PFSK-1 (cell line): Measurements from ENCODE around the gene CYLD.

Experiments
- POLR2AphosphoS5 ChIP-seq: IDR thresholded peaks from 2 replicates; pipeline ENCODE4 v1.6.1; 2012; ENCODE audit warnings: low read depth, mild to moderate bottlenecking, control low read depth, low read length, moderate library complexity
- REST ChIP-seq, 2 experiments: IDR thresholded peaks; 2 replicates each; pipeline versions ENCODE4 v1.6.1 to v1.8.0; 2011 to 2012; ENCODE audit warnings: low read depth in 2 of 2, low read length in 2 of 2, control low read depth in 1 of 2, inconsistent platforms in 1 of 2, mild to moderate bottlenecking in 1 of 2, moderate library complexity in 1 of 2; ENCODE audit not compliant: insufficient read depth in 1 of 2

- TF ChIP-seq REST (IDR thresholded peaks at IDR 0.05; ENCODE audit: insufficient read depth in 1 of 2, low read depth in 2 of 2, low read length in 2 of 2) (no peak), POLR2AphosphoS5 (no peak)
Measured at GRCh38 chr16:50776037-50776436, 34.2 kb downstream of the CYLD start.
